SH-SY5Y (cell line): Measurements from ENCODE around the gene CNR2.

Source experiments
- GATA2 ChIP-seq: IDR thresholded peaks from 2 replicates; pipeline ENCODE4 v1.6.1; 2011; ENCODE audit warnings: mild to moderate bottlenecking, low read depth, low read length
- GATA3 ChIP-seq: IDR thresholded peaks from 2 replicates; pipeline ENCODE4 v1.6.1; 2011; ENCODE audit warnings: low read depth, mild to moderate bottlenecking, low read length, moderate library complexity

GRCh38 chr1:23862640-23863039 is 50.5 kb downstream of the CNR2 start:
- TF ChIP-seq GATA2: no peak
- TF ChIP-seq GATA3: no peak
